HG02840 (cell line): Measurements from ENCODE around the gene BEAN1.
"Not testable (repeated sequence)": the region's sequence is repeated elsewhere in the genome, so short reads cannot be mapped to it uniquely, and the experiment has no call there.

ENCODE experiments used
- ATAC-seq: cut with Tn5 transposase; IDR thresholded peaks from one replicate; pipeline ENCODE4 v1.9.1; 2021; ENCODE audit warnings: mild to moderate bottlenecking, moderate library complexity, moderate number of reproducible peaks; ENCODE audit not compliant: unreplicated experiment, low FRiP score

BEAN1 gene

GRCh38 chr16:66466636-66467035 lies 39.5 kb downstream of the BEAN1 start:
- ATAC-seq: not testable (repeated sequence)

DNA sequence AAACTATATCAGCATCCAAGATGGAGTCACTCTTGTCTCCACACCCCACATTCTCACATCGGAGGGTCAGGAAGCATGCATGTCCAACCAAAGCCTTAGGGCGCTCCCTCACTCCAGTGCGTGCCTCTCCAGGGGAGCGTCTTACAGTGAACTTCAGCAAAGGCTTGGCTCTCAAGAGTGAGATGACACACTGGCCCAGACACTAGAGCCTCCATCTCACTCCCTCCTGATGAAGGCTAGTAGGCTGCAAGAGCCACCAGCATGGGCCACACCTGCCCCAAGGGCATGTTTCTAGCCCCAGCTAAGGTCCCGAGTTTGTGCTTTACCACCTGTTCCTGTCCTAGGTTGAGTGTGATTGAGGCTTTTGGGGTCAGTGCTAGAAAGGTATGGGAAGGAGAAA lies 40.5 kb downstream of the BEAN1 start:
- ATAC-seq: no peak

DNA sequence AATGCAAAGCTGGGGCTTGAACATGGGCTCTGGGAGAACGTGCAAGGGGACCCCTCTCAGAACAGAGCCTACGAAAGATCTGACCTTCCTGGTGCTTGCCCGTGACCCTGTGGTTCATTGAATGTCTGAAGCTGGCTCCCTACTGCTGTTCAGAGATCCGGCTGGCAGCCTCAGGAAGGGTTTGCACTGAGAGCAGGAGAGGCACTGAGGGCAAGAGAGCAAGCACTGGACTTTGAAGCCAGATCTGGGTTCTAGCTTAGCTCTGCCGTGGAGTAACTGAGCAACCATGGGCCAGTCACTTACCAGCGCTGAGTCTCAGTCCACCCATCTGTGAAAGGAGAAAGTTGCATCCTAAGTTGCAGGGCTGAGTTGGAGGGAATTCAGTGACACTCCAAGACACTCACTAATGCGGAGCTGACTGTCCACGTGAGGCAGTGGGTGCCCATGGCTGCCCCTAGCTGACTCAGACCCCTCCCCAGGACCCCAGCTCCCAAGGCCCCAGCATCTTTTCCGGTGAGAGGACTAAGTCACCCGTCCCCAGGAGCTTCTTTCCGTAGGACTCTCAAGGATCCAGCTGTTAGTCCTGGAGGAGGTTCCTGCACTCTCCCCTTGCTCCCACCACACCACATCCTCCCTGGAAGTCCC lies 41.3 kb downstream of the BEAN1 start:
- no peak for ATAC-seq

DNA sequence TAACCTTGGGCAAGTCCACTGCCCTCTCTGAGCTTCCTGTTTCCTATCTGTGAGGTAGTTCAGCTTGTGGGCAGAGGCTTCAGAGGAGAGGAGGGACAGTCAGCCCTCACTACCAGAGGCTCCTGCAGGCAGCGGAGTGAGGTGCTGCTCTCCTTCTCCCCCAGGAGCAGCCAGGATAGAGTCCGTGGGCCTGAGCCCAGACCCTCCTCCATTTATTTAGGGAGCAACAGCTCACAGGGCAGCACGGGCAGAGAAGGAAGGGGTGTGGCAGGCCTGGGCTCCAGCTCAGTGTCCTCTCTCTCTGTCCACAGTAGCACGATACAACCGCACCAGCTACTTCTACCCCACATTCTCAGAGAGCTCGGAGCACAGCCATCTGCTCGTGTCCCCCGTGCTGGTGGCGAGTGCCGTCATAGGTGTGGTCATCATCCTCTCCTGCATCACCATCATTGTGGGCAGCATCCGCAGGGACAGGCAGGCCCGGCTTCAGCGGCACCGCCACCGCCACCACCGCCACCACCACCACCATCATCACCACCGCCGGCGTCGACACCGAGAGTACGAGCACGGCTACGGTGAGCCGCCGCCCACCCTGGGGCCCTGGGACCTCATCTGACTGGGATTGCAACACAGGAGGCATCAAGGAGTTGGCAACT lies 42.3 kb downstream of the BEAN1 start:
- ATAC-seq: no peak

DNA sequence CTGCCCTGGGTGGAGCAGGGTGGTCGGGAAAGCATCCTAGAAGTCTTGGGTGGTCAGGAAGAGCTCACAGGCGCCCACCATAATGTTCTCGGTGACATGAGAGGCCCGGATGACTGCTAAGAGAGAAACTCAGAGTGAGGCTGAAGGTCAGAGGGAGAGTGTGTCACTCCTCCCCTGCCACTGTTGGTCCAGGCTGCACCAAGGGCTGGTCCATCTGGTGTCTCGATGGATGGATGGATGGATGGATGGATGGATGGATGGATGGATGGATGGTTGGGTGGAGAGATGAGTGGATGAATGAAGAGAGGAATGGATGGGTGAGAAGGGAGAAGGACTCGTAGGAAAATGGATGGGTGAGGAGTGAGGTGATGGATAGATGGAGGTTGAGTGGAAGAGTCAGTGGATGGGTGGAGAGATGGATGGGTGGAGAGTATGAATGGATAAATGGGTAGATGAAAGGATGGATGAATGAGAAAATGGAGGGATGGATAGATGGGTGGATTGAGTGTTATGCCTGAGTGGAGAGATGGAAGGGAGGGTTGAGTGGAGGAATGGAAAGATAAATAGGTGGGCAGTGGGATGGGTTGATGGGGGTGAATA lies 43.0 kb downstream of the BEAN1 start:
- no peak for ATAC-seq

GRCh38 chr16:66470556-66470955 lies 43.5 kb downstream of the BEAN1 start:
- ATAC-seq: no peak

GRCh38 chr16:66471264-66471663 lies 44.2 kb downstream of the BEAN1 start:
- no peak for ATAC-seq

DNA sequence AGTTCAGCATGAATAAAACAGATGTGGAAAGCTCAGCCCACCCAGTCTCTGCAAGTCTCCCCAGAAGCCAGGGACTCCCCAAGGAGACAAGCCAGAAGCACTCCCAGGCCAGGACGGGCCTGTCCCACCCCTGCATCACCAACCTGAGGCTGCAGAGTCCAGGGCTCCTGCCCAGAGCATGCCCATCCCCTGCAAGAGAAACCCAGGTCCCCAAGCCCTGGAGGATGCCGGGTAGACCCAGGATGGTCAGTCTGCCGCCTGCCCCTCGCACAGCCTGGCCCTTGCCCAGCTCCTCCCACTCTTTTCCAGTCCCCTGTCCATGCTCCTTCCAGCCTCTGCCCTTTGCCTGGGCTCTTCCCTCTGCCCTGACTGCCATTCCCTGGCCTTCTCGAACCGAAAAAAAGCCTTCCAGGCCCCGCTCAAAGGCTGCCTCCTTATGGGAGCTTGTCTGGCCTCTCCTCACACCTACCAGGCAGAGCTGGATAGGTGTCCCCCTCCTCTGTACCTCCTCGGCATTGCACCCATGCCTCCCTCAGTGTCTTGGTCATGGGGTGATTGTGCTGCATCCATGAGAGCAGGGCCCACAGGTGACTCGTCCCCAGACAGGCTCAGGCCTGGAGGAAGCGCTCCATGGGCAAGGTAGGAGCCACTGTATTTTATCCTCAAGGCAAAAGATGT lies 44.8 kb downstream of the BEAN1 start:
- ATAC-seq: no peak

DNA sequence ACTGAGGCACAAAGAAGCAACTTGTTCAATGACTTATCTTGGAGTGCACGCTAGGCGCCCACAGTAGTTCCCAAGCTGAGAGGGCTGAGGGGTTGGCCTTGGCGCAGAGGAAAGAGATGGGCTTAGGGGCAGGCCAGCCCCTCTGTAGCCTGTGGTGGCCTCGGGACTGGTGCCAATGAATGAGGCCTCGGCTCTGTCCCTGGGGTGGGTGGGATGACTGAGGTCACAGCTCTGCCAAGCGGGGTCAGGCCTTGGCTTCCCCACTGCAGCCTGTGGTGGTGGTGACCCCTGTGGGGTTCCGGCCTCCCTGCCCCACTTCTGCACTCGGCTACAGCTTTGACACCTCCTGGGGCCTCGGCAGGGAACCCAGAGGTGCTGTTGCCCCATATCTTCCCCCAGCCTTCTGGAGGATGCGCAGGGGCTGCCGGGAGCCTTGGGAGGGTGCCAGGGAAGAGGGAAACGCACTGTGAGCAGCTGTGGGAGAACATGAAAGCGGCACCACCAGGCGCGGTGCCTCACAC lies 46.0 kb downstream of the BEAN1 start:
- no peak for ATAC-seq

- no peak for ATAC-seq
Measured at GRCh38 chr16:66473654-66474519, 46.8 kb downstream of the BEAN1 start.

GRCh38 chr16:66474750-66475199 lies 47.7 kb downstream of the BEAN1 start:
- no peak for ATAC-seq

GRCh38 chr16:66475232-66475631 lies 48.1 kb downstream of the BEAN1 start:
- no peak for ATAC-seq

GRCh38 chr16:66476328-66477027 lies 49.4 kb downstream of the BEAN1 start:
- ATAC-seq: no peak

- ATAC-seq: no peak
Measured at GRCh38 chr16:66477028-66477515, 50.0 kb downstream of the BEAN1 start.

GRCh38 chr16:66478733-66479511 lies 51.8 kb downstream of the BEAN1 start:
- no peak for ATAC-seq

DNA sequence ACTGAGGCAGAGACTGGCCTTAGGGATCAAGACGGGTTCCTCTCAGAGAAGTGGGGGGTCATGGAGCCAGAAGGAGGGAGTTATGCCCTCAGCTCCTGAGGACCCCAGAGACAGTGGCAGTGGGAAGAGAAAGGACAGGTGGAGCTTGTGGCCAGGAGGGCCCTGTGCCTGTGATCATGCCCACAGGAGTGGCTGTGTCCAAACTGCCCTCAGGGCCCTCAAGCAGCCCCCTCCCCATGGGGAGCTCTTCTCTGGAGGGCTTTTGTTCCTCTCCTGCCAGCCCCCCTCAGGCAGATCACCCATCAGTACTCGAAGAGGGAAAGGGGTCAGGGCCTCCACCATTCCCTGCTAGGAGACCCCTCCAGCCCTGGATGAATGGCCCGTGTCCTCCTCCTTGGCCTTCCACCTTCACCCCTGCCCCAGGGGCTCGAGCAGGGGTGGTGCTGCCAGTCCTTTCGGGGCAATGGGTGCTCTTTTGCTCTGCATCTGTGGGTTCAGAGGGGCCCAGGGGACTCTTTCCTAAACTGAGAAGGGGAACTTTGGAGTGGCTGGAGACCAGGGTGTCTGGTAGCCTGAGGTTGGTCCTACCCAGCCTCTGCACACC lies 52.7 kb downstream of the BEAN1 start:
- no peak for ATAC-seq

DNA sequence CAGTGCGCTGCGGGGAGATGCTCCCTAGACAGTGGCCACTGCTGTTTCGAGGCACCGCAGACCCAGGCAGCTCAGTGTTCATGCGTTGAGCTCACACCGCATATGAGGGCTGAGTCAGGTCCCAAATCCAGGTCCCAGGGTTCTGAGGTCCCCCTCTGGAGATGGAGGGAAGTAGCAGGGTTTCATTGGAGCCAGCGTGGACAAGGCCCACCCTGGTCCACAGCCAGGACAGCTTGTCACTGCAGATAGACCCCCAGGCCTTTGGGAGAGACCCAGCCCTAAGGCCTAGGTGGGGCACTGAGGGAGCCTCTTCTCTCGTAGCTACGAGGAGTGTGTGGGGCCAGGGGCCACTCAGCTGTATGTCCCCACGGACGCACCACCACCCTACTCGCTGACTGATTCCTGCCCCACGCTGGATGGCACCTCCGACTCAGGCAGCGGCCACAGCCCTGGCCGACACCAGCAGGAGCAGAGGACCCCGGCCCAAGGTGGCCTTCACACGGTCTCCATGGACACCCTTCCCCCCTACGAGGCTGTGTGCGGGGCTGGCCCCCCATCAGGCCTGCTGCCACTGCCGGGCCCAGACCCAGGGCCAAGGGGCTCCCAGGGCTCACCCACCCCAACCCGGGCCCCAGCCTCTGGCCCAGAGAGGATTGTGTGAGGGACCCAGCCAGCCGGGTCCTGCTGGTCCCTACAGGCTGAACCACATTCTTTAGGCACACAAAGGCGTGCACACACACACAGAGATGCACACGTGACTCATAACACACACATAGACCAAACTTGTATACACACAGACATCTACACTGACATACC lies 53.4 kb downstream of the BEAN1 start:
- ATAC-seq: no peak
